IMR-90 (cell line): ENCODE data around the gene ADCY9.

ENCODE experiments used
- BHLHE40 ChIP-seq: fragments of 150-350 bp; IDR thresholded peaks from 2 replicates; pipeline ENCODE4 v1.6.1; 2016; ENCODE audit warnings: mild to moderate bottlenecking, low read depth, low read length
- CEBPB ChIP-seq: IDR thresholded peaks from 2 replicates; pipeline ENCODE4 v1.6.1; 2012; ENCODE audit warnings: low read depth, low read length, improper control_type of control experiment
- CTCF ChIP-seq: conservative IDR thresholded peaks from 2 replicates; pipeline ENCODE4 v1.5.1; 2012; ENCODE audit warnings: mild to moderate bottlenecking, low read depth, low read length, improper control_type of control experiment
- ELK1 ChIP-seq: fragments of 150-350 bp; IDR thresholded peaks from 2 replicates; pipeline ENCODE4 v1.6.1; 2016; ENCODE audit warnings: low read depth, mild to moderate bottlenecking, low read length, moderate library complexity, borderline replicate concordance
- FOS ChIP-seq: fragments of 150-350 bp; IDR thresholded peaks from 2 replicates; pipeline ENCODE4 v1.6.1; 2016; ENCODE audit warnings: low read depth, low read length
- MAZ ChIP-seq: IDR thresholded peaks from 2 replicates; pipeline ENCODE4 v1.6.1; 2012; ENCODE audit warnings: low read depth, mild to moderate bottlenecking, low read length, improper control_type of control experiment, moderate library complexity, borderline replicate concordance
- MXI1 ChIP-seq: IDR thresholded peaks from 2 replicates; pipeline ENCODE4 v1.6.1; 2012; ENCODE audit warnings: low read depth, mild to moderate bottlenecking, low read length, moderate library complexity, borderline replicate concordance
- POLR2A ChIP-seq: IDR thresholded peaks from 2 replicates; pipeline ENCODE4 v1.6.1; 2012; ENCODE audit warnings: mild to moderate bottlenecking, low read depth, low read length
- RAD21 ChIP-seq: IDR thresholded peaks from 2 replicates; pipeline ENCODE4 v1.6.1; 2012; ENCODE audit warnings: low read length, improper control_type of control experiment
- RCOR1 ChIP-seq: IDR thresholded peaks from 2 replicates; pipeline ENCODE4 v1.6.1; 2012; ENCODE audit warnings: mild to moderate bottlenecking, low read length, improper control_type of control experiment; ENCODE audit not compliant: insufficient replicate concordance
- RFX5 ChIP-seq: IDR thresholded peaks from 2 replicates; pipeline ENCODE4 v1.8.0; 2012; ENCODE audit warnings: low read depth, mild to moderate bottlenecking, low read length, moderate library complexity
- SMC3 ChIP-seq: fragments of 150-350 bp; IDR thresholded peaks from 2 replicates; pipeline ENCODE4 v1.6.1; 2016; ENCODE audit warnings: low read depth, mild to moderate bottlenecking, antibody characterized with exemption, low read length, moderate library complexity

GRCh38 chr16:3938471-3938842 lies 177.8 kb downstream of the ADCY9 start:
- TF ChIP-seq CTCF: no peak
- no peak for TF ChIP-seq MAZ
- TF ChIP-seq BHLHE40: no peak
- no peak for TF ChIP-seq POLR2A
- no peak for TF ChIP-seq SMC3
- TF ChIP-seq MXI1: no peak
- no peak for TF ChIP-seq RCOR1
- TF ChIP-seq RAD21: no peak
- TF ChIP-seq FOS: no peak
- TF ChIP-seq ELK1: no peak
- no peak for TF ChIP-seq CEBPB
- TF ChIP-seq RFX5: no peak
